BJ (cell line): ENCODE results near the gene AMMECR1. TPM values are rescaled to one million over a fixed set of nuclear protein-coding genes. Genes with fewer than 3 reads are reported as not detected.
"Not testable (repeated sequence)": the region's sequence is repeated elsewhere in the genome, so short reads cannot be mapped to it uniquely, and the experiment has no call there.

Experiments
- CTCF ChIA-PET: fragments of 350-600 bp; formaldehyde crosslinking; extraction: SDS; loops from one replicate; lab custom pipeline; 2021; ENCODE audit warnings: antibody characterized with exemption, inconsistent platforms; lab: Yijun Ruan, JAX
- POLR2A ChIA-PET: fragments of 300-600 bp; sonication (Branson Sonifier 250); formaldehyde crosslinking; extraction: SDS; loops from one replicate; lab custom pipeline; 2021; ENCODE audit warnings: antibody characterized with exemption; lab: Charles Lee
- DNase-seq: peaks from one replicate; pipeline ENCODE4 v3.0.0-alpha.2; 2011; ENCODE audit warnings: low read depth
- H3K27me3 ChIP-seq: 2 replicates; pipeline ENCODE4 v1.6.0; 2011; ENCODE audit warnings: low read length; ENCODE audit not compliant: control insufficient read depth, insufficient read depth
- H3K36me3 ChIP-seq: 2 replicates; pipeline ENCODE4 v1.5.1; 2011; ENCODE audit warnings: low read length; ENCODE audit not compliant: control insufficient read depth, insufficient read depth
- H3K4me3 ChIP-seq: 2 replicates; pipeline ENCODE4 v1.5.1; 2011; ENCODE audit warnings: low read depth, mild to moderate bottlenecking, control low read depth, low read length
- polyA plus RNA-seq: library from polyadenylated mRNA; depleted of rRNA; stranded (reverse); fragments of >200 nt; gene quantifications from 2 replicates; pipeline ENCODE4 v1.2.3, GENCODE V29; 2011
- TF ChIP-seq, protein P1 (sequence below): IDR thresholded peaks from 2 replicates; pipeline ENCODE4 v1.5.1; 2011; ENCODE audit warnings: low read depth, mild to moderate bottlenecking, control low read depth, inconsistent platforms, low read length, moderate library complexity; ENCODE audit not compliant: insufficient read depth

AMMECR1 gene
- polyA plus RNA-seq, 1 experiment = 7.3 TPM

DNA sequence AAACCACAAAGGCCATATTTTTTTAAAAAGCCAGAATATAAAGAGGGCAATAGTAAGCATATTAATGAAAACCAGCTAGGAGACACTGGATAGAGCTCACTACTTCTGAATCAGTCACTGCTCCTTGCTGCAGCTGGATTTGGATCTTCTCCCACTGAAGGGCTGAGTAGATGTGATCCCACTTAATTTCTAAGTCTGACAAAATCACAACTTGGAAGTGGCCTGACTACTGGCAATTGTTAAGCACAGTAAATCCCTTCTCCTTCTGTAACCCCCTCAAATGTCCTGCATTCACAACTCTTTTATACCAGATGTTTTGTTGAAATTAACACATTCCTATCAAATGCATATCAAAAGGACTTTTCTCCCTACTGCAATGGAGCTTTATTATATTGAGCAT, 72.9 kb downstream of the AMMECR1 start:
- Histone ChIP-seq H3K4me3 (no peak overlapping the region), H3K36me3 (no peaks in the 10 kb centered on the region), H3K27me3 (no peaks in the 10 kb centered on the region)
- TF ChIP-seq, protein P1, sequence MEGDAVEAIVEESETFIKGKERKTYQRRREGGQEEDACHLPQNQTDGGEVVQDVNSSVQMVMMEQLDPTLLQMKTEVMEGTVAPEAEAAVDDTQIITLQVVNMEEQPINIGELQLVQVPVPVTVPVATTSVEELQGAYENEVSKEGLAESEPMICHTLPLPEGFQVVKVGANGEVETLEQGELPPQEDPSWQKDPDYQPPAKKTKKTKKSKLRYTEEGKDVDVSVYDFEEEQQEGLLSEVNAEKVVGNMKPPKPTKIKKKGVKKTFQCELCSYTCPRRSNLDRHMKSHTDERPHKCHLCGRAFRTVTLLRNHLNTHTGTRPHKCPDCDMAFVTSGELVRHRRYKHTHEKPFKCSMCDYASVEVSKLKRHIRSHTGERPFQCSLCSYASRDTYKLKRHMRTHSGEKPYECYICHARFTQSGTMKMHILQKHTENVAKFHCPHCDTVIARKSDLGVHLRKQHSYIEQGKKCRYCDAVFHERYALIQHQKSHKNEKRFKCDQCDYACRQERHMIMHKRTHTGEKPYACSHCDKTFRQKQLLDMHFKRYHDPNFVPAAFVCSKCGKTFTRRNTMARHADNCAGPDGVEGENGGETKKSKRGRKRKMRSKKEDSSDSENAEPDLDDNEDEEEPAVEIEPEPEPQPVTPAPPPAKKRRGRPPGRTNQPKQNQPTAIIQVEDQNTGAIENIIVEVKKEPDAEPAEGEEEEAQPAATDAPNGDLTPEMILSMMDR = no peak
- ChIA-PET POLR2A (no interaction called here), CTCF (no interaction called here)
- no peak for DNase-seq

DNA sequence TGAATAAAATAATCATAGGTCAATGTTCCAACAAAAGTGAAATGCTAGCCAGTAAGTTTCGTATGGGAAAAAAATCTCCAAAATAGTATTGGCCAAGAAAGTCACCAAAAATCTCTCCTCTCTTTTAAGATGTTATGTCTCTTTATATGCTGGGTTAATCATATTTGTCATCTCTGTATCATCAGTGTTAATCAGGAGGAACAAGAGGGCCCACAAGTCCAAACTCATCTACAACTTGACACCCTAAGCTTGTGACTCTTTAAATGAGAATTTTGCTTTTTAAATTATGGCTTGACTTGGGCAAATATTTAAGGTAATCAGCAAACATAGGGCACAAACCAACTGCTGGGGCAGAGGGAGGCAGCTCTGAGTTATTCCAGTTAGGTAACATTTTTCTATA, 75.5 kb downstream of the AMMECR1 start:
- ChIA-PET POLR2A (no interaction called here), CTCF (interaction anchor here (0.8 kb wide), 1 partner anchor 76 kb away, joined by 3 read pairs; the partner anchor contains the start of gene AMMECR1)
- no peak overlapping the region for H3K4me3 ChIP-seq
- DNase-seq = no peak
- no peaks in the 10 kb centered on the region for H3K27me3 ChIP-seq
- TF ChIP-seq, protein P1 = no peak
- H3K36me3 ChIP-seq = no peaks in the 10 kb centered on the region

DNA sequence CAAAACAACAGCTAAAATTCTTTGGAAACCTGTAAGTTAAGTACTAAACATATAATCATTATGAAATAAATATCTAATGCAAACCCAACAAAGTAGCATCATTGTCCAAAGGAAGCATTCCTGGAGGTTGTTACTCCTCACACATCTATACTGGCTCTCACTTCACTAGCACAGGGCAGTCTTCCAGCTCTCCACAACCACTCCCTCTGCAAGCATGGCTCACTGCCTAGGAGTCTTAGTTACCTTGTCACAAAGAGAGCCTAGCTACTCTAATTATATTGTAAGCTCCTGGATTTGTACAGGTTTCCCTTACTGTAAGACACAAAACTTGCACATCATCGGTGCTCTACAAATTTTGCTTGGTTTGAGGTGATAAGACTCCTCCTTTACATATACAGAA, 76.1 kb downstream of the AMMECR1 start:
- ChIA-PET CTCF (no interaction called here), POLR2A (no interaction called here)
- no peak for DNase-seq
- H3K4me3 ChIP-seq = no peak overlapping the region
- no peaks in the 10 kb centered on the region for H3K27me3 ChIP-seq
- TF ChIP-seq, protein P1 = no peak
- no peaks in the 10 kb centered on the region for H3K36me3 ChIP-seq

DNA sequence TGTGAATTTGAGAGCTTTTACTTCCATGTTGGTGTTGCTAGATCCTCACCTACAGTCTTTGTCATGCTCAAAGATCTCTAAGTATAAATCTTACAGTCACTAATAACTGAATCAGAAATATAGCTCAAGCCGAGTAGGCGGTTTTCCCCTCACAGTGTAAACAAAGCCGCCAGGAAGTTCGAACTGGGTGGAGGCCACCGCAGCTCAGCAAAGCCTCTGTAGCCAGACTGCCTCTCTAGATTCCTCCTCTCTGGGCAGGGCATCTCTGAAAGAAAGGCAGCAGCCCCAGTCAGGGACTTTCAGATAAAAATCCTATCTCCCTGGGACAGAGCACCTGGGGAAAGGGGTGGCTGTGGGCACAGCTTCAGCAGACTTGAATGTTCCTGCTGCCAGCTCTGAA, 79.6 kb downstream of the AMMECR1 start:
- H3K36me3 ChIP-seq, CTCF ChIA-PET, POLR2A ChIA-PET, H3K27me3 ChIP-seq, DNase-seq, H3K4me3 ChIP-seq: not testable (repeated sequence)

DNA sequence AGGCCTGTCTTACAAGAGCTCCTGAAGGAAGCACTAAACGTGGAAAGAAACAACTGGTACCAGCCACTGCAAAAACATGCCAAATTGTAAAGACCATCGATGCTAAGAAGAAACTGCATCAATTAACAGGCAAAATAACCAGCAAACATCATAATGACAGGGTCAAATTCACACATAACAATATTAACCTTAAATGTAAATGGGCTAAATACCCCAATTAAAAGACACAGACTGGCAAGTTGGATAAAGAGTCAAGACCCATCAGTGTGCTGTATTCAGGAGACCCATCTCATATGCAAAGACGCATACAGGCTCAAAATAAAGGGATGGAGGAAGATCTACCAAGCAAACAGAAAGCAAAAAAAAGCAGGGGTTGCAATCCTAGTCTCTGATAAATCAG, 86.4 kb downstream of the AMMECR1 start:
- H3K4me3 ChIP-seq, H3K36me3 ChIP-seq, DNase-seq, POLR2A ChIA-PET, H3K27me3 ChIP-seq, CTCF ChIA-PET: not testable (repeated sequence)

DNA sequence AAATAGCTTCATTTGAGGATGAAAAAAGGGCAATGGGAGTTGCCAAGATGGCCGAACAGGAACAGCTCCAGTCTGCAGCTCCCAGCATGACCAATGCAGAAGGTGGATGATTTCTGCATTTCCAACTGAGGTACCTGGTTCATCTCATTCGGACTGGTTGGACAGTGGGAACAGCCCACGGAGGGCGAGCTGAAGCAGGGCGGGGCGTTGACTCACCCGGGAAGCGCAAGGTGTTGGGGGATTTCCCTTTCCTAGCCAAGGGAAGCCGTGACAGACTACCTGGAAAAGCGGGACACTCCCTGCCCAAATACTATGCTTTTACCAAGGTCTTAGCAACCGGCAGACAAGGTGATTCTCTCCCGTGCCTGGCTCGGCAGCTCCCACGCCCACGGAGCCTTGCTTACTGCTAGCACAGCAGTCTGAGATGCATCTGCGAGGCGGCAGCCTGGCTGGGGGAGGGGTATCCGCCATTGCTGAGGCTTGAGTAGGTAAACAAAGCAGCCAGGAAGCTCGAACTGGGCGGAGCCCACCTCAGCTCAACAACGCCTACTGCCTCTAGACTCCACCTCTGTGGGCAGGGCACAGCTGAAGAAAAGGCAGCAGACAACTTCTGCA, 88.3 kb downstream of the AMMECR1 start:
- DNase-seq, POLR2A ChIA-PET, H3K36me3 ChIP-seq, H3K27me3 ChIP-seq, H3K4me3 ChIP-seq: not testable (repeated sequence)
- CTCF ChIA-PET = interaction anchor here (1.4 kb wide), 1 partner anchor 17 kb away, joined by 4 read pairs; no protein-coding TSS in a partner anchor

DNA sequence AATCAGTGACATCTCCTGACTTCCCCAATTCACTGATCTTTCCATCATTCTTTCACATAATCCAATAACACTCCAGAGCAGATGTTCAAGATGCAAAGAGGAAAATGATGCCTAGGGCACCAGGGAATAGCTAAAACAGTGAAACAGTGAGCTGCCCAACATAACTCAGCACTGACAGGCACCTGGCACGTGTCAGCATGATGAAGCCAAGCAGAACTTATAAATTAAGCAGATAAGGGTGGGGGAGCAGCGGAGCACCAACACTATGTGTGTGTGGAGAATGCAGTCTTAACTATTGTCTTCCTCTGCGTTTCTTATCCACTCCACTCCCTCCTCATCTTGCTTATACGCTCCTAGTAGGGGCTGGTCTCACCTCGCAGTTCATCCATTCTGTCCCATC, 89.4 kb downstream of the AMMECR1 start:
- ChIA-PET POLR2A (no interaction called here), CTCF (no interaction called here)
- TF ChIP-seq, protein P1 = no peak
- Histone ChIP-seq H3K4me3 (no peak overlapping the region), H3K36me3 (no peaks in the 10 kb centered on the region), H3K27me3 (no peaks in the 10 kb centered on the region)
- no peak for DNase-seq
